ENCODE data around the gene B3GAT2. TPM values are rescaled to one million over a fixed set of nuclear protein-coding genes. Genes with fewer than 3 reads are reported as not detected.
"Not testable (repeated sequence)": the region's sequence is repeated elsewhere in the genome, so short reads cannot be mapped to it uniquely, and the experiment has no call there.

The B3GAT2 gene
- total RNA-seq, 1 experiment from 2014 or later: not detected

GRCh38 chr6:70954176-70954575 is 2.7 kb downstream of the B3GAT2 start (continued):
- TF ChIP-seq SIN3A (IDR thresholded peaks at IDR 0.05; ENCODE audit: low read depth): no peak
- no peak for TF ChIP-seq EZH2 (IDR thresholded peaks at IDR 0.05)
- TF ChIP-seq RAD21 (IDR thresholded peaks at IDR 0.05; ENCODE audit: low read depth): no peak
- TF ChIP-seq, protein P1, sequence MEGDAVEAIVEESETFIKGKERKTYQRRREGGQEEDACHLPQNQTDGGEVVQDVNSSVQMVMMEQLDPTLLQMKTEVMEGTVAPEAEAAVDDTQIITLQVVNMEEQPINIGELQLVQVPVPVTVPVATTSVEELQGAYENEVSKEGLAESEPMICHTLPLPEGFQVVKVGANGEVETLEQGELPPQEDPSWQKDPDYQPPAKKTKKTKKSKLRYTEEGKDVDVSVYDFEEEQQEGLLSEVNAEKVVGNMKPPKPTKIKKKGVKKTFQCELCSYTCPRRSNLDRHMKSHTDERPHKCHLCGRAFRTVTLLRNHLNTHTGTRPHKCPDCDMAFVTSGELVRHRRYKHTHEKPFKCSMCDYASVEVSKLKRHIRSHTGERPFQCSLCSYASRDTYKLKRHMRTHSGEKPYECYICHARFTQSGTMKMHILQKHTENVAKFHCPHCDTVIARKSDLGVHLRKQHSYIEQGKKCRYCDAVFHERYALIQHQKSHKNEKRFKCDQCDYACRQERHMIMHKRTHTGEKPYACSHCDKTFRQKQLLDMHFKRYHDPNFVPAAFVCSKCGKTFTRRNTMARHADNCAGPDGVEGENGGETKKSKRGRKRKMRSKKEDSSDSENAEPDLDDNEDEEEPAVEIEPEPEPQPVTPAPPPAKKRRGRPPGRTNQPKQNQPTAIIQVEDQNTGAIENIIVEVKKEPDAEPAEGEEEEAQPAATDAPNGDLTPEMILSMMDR (IDR thresholded peaks at IDR 0.05 in 2 of 3, conservative IDR thresholded peaks at IDR 0.05 in 1 of 3; ENCODE audit: borderline replicate concordance in 1 of 3, insufficient read depth in 1 of 3, low read depth in 2 of 3, low read length in 2 of 3): no peak

- Histone ChIP-seq H3K27me3 (ENCODE audit: insufficient read depth, low read length) (peaks cover 21% of the 10 kb centered on the region; the same call in 1 of the 2 replicates), H3K79me2 (ENCODE audit: insufficient read depth, low read length) (no peaks in the 10 kb centered on the region), H3K9ac (ENCODE audit: low read length) (no peak overlapping the region), H3K4me1 (ENCODE audit: control insufficient read depth in 1 of 2, insufficient read depth in 2 of 2, low read length in 2 of 2) (peaks cover 3 to 5% of the 10 kb centered on the region in 2 experiments; a peak in 2 of 4 replicates), H2AFZ (ENCODE audit: low read depth, low read length, poor library complexity, severe bottlenecking) (no peak overlapping the region), H3K36me3 (ENCODE audit: control insufficient read depth in 1 of 2, insufficient read depth in 2 of 2, low read length in 2 of 2) (no peaks in the 10 kb centered on the region), H3K27ac (ENCODE audit: low read depth, low read length) (no peak overlapping the region), H3K9me3 (ENCODE audit: control insufficient read depth in 1 of 2, insufficient read depth in 1 of 2, low read depth in 1 of 2, low read length in 2 of 2) (no peaks in the 10 kb centered on the region), H3K4me3 (replicated peaks in 1 of 2; ENCODE audit: low read depth in 1 of 2, low read length in 2 of 2) (no peak overlapping the region), H3K9me2 (ENCODE audit: insufficient read depth) (no peaks in the 10 kb centered on the region), H3K4me2 (ENCODE audit: low read length) (no peak overlapping the region), H4K20me1 (ENCODE audit: insufficient read depth) (no peaks in the 10 kb centered on the region)
- DNase-seq (ENCODE audit: low read depth, low spot score) (no peak), ATAC-seq (no peak)
- CTCF ChIA-PET: interaction anchor here (0.9 to 1.6 kb wide), 2 partner anchors 643 to 731 kb away, joined by 5 read pairs; no protein-coding TSS in a partner anchor
- RAD21 ChIA-PET (ENCODE audit: low non-redundant PET in 1 of 2, low total read pairs in 2 of 2, uncharacterized antibody in 2 of 2, unreplicated experiment in 2 of 2): no interaction called here
- POLR2A ChIA-PET: no interaction called here
- TF ChIP-seq ZFX (IDR thresholded peaks at IDR 0.05) (no peak), EZH2 (IDR thresholded peaks at IDR 0.05) (no peak), ELF1 (IDR thresholded peaks at IDR 0.05; ENCODE audit: borderline replicate concordance, low read depth) (no peak), EZH2phosphoT487 (IDR thresholded peaks at IDR 0.05; ENCODE audit: borderline replicate concordance) (no peak), POLR2A (IDR thresholded peaks at IDR 0.05; ENCODE audit: borderline replicate concordance, extremely low read depth, insufficient read depth, insufficient read length) (no peak), SIN3A (IDR thresholded peaks at IDR 0.05; ENCODE audit: low read depth) (no peak)
- no TSS peak for BruUV-seq (replicated peaks)
- intact Hi-C loops (cut with micrococcal nuclease): loop anchor here (10.0 kb wide), 1 partner anchor 648 kb away; the partner anchor contains the start of gene COL9A1
Measured at GRCh38 chr6:70952608-70953165, 4.2 kb downstream of the B3GAT2 start.

GRCh38 chr6:70944321-70944720 is 12.5 kb downstream of the B3GAT2 start:
- H2AFZ ChIP-seq (ENCODE audit: low read depth, low read length, poor library complexity, severe bottlenecking); H3K4me3 ChIP-seq (replicated peaks in 1 of 2; ENCODE audit: low read depth in 1 of 2, low read length in 2 of 2); intact Hi-C loops (cut with micrococcal nuclease); H3K36me3 ChIP-seq (ENCODE audit: control insufficient read depth in 1 of 2, insufficient read depth in 2 of 2, low read length in 2 of 2); CTCF ChIA-PET; BruUV-seq (replicated peaks); H3K4me2 ChIP-seq (ENCODE audit: low read length); H3K9ac ChIP-seq (ENCODE audit: low read length); H3K9me3 ChIP-seq (ENCODE audit: control insufficient read depth in 1 of 2, insufficient read depth in 1 of 2, low read depth in 1 of 2, low read length in 2 of 2); H3K4me1 ChIP-seq (ENCODE audit: control insufficient read depth in 1 of 2, insufficient read depth in 2 of 2, low read length in 2 of 2); H3K27ac ChIP-seq (ENCODE audit: low read depth, low read length); RAD21 ChIA-PET (ENCODE audit: low non-redundant PET in 1 of 2, low total read pairs in 2 of 2, uncharacterized antibody in 2 of 2, unreplicated experiment in 2 of 2); H3K9me2 ChIP-seq (ENCODE audit: insufficient read depth); DNase-seq (ENCODE audit: low read depth, low spot score); ATAC-seq; POLR2A ChIA-PET; H3K79me2 ChIP-seq (ENCODE audit: insufficient read depth, low read length); H4K20me1 ChIP-seq (ENCODE audit: insufficient read depth): not testable (repeated sequence)
- peaks cover 15% of the 10 kb centered on the region for H3K27me3 ChIP-seq (ENCODE audit: insufficient read depth, low read length)
